Endothelial cell of umbilical vein (primary cell): ENCODE data around the gene NQO1. TPM values are rescaled to one million over a fixed set of nuclear protein-coding genes. Genes with fewer than 3 reads are reported as not detected.

ENCODE experiments used
- BruUV-seq: library from RNA; stranded (reverse); fragments of 400-500 nt; replicated peaks from 2 replicates; lab custom pipeline; 2021; lab: Mats Ljungman, UMichigan
- CTCF ChIA-PET: fragments of 300-600, 350-600 bp; sonication (Branson Sonifier 250); formaldehyde crosslinking; loops from one replicate; lab custom pipeline; 2021; ENCODE audit warnings: antibody characterized with exemption, inconsistent platforms; lab: Charles Lee
- POLR2A ChIA-PET: fragments of 300-600, 350-600 bp; sonication (Branson Sonifier 250); formaldehyde crosslinking; loops from one replicate; lab custom pipeline; 2021; ENCODE audit warnings: antibody characterized with exemption, inconsistent platforms; lab: Charles Lee
- DNase-seq: peaks from one replicate; pipeline ENCODE4 v3.0.0-alpha.2; 2011; ENCODE audit warnings: low read depth, low spot score
- FAIRE-seq: peaks from 2 replicates; lab custom pipeline; 2011; peaks lifted over from hg19 to GRCh38; lab: Jason Lieb, UNC
- H2AFZ ChIP-seq: 2 replicates; pipeline ENCODE4 v1.6.0; 2012; ENCODE audit warnings: low read depth, low read length, control low read depth, inconsistent platforms
- H3K27ac ChIP-seq: 2 replicates; pipeline ENCODE4 v1.5.1; 2011; ENCODE audit warnings: low read depth, mild to moderate bottlenecking, control low read depth, low read length, moderate library complexity; ENCODE audit not compliant: insufficient read depth
- H3K27me3 ChIP-seq, 2 experiments: 2 replicates each; pipeline versions ENCODE4 v1.6.0 to v1.6.1; 2011; ENCODE audit warnings: low read length in 2 of 2, mixed read lengths in 1 of 2; ENCODE audit not compliant: control insufficient read depth in 2 of 2, insufficient read depth in 2 of 2
- H3K36me3 ChIP-seq, 2 experiments: 2 replicates in 1 of 2; 3 replicates in 1 of 2; pipeline ENCODE4 v1.5.1; 2011; ENCODE audit warnings: low read length in 2 of 2, mild to moderate bottlenecking in 1 of 2, moderate library complexity in 1 of 2; ENCODE audit not compliant: control insufficient read depth in 2 of 2, insufficient read depth in 2 of 2; ENCODE audit errors: extremely low read depth in 1 of 2
- H3K4me1 ChIP-seq: 3 replicates; pipeline ENCODE4 v1.5.1; 2011; ENCODE audit warnings: mild to moderate bottlenecking, low read length; ENCODE audit not compliant: control insufficient read depth, insufficient read depth; ENCODE audit errors: extremely low read depth
- H3K4me2 ChIP-seq: 2 replicates; pipeline ENCODE4 v1.6.1; 2011; ENCODE audit warnings: low read length, control low read depth, mixed read lengths; ENCODE audit not compliant: insufficient read depth
- H3K4me3 ChIP-seq, 3 experiments: fragments of 200-600 bp in 1 of 3; sonication (generic), shearing (Covaris generic) in 1 of 3; replicated peaks in 1 of 3; 2 replicates each; pipeline ENCODE4 v1.5.1; 2011 to 2016; ENCODE audit warnings: control low read depth in 3 of 3, low read length in 3 of 3, mild to moderate bottlenecking in 2 of 3, inconsistent platforms in 1 of 3, low read depth in 1 of 3, moderate library complexity in 1 of 3; ENCODE audit not compliant: insufficient read depth in 1 of 3
- H3K79me2 ChIP-seq: 2 replicates; pipeline ENCODE4 v1.6.0; 2012; ENCODE audit warnings: low read length, inconsistent platforms; ENCODE audit not compliant: control insufficient read depth, insufficient read depth
- H3K9ac ChIP-seq: replicated peaks from 2 replicates; pipeline ENCODE3; 2011; ENCODE audit warnings: low read length, control low read depth; ENCODE audit not compliant: insufficient read depth; ENCODE audit errors: extremely low read depth
- H3K9me1 ChIP-seq: replicated peaks from 3 replicates; pipeline ENCODE4 v1.6.0; 2011; ENCODE audit warnings: mild to moderate bottlenecking, low read length; ENCODE audit not compliant: control insufficient read depth, insufficient read depth; ENCODE audit errors: extremely low read depth
- H3K9me3 ChIP-seq: replicated peaks from 2 replicates; pipeline ENCODE4 v1.5.1; 2012; ENCODE audit warnings: low read length, inconsistent platforms; ENCODE audit not compliant: control insufficient read depth, insufficient read depth
- H4K20me1 ChIP-seq: replicated peaks from 2 replicates; pipeline ENCODE3; 2011; ENCODE audit warnings: mild to moderate bottlenecking, low read length; ENCODE audit not compliant: control insufficient read depth, insufficient read depth; ENCODE audit errors: extremely low read depth
- EZH2 ChIP-seq: IDR thresholded peaks from 2 replicates; pipeline ENCODE4 v1.6.1; 2012; ENCODE audit warnings: borderline replicate concordance, low read depth, mild to moderate bottlenecking, moderate library complexity, low read length, inconsistent platforms; ENCODE audit not compliant: severe bottlenecking
- FOS ChIP-seq: IDR thresholded peaks from 2 replicates; pipeline ENCODE4 v1.6.1; 2011; ENCODE audit warnings: mild to moderate bottlenecking, low read length, moderate library complexity, borderline replicate concordance; ENCODE audit not compliant: insufficient read depth
- GATA2 ChIP-seq: IDR thresholded peaks from 2 replicates; pipeline ENCODE4 v1.7.0; 2011; ENCODE audit warnings: low read depth, mild to moderate bottlenecking, moderate library complexity, mixed read lengths, low read length; ENCODE audit not compliant: insufficient read length, insufficient read depth
- JUN ChIP-seq: IDR thresholded peaks from 2 replicates; pipeline ENCODE4 v1.6.1; 2011; ENCODE audit warnings: borderline replicate concordance, low read depth; ENCODE audit not compliant: insufficient read length, insufficient read depth
- MYC ChIP-seq: IDR thresholded peaks from one replicate; pipeline ENCODE4 v1.6.1; 2011; ENCODE audit warnings: mild to moderate bottlenecking, low read depth, low read length
- POLR2A ChIP-seq: IDR thresholded peaks from 2 replicates; pipeline ENCODE4 v1.6.1; 2012; ENCODE audit warnings: low read depth, mild to moderate bottlenecking, control low read depth, low read length
- POLR2AphosphoS5 ChIP-seq: IDR thresholded peaks from 2 replicates; pipeline ENCODE4 v1.6.1; 2012; ENCODE audit warnings: low read depth, mild to moderate bottlenecking, control low read depth, low read length, moderate library complexity; ENCODE audit not compliant: insufficient read depth
- dilution Hi-C: fragments of 300-500 bp; cut with MboI; formaldehyde crosslinking; loops from one replicate; pipeline ENCODE4 v1.15.0; 2019; ENCODE audit warnings: low sequenced_read_pairs; ENCODE audit not compliant: extremely low pct_ligation_motif_present
- intact Hi-C: fragments of 100-400 bp; cut with micrococcal nuclease; formaldehyde crosslinking; loops from one replicate; pipeline ENCODE4 v1.10.0; 2022
- polyA plus RNA-seq, 4 experiments: library from polyadenylated mRNA; depleted of rRNA in 3 of 4; stranded (reverse) in 3 of 4; unstranded in 1 of 4; fragments of >200 nt; gene quantifications; 2 replicates each; pipeline versions ENCODE4 v1.2.1 to v1.2.3, GENCODE V29; 2011 to 2012; ENCODE audit warnings: missing spikeins in 1 of 4
- total RNA-seq: library from RNA; stranded (reverse); gene quantifications from 2 replicates; pipeline ENCODE4 v1.2.3, GENCODE V29; 2021
- TF ChIP-seq, protein P1 (sequence below), 2 donors: IDR thresholded peaks; 1 replicate in 1 of 2; 2 replicates in 1 of 2; pipeline ENCODE4 v1.5.1; 2011; ENCODE audit warnings: low read length in 2 of 2, mild to moderate bottlenecking in 2 of 2, moderate library complexity in 2 of 2, control low read depth in 1 of 2, inconsistent platforms in 1 of 2, low read depth in 1 of 2; ENCODE audit not compliant: insufficient read depth in 1 of 2; ENCODE audit errors: extremely low read depth in 1 of 2
- TF ChIP-seq, protein P2 (sequence below): IDR thresholded peaks from 2 replicates; pipeline ENCODE4 v1.6.1; 2011; ENCODE audit not compliant: insufficient read depth, insufficient read length

Gene NQO1
- total and polyA plus RNA-seq, 2 donors (not counting 3 experiments of a cell fraction or from before 2014, with no cell fraction given), result 257 to 345 TPM

GRCh38 chr16:69775563-69775962 lies 49.2 kb upstream of the NQO1 start:
- Histone ChIP-seq H3K79me2 (peaks cover 6% of the 10 kb centered on the region), H3K27me3 (no peaks in the 10 kb centered on the region), H3K9me3 (no peaks in the 10 kb centered on the region), H3K4me1 (peaks cover 4% of the 10 kb centered on the region), H4K20me1 (no peaks in the 10 kb centered on the region), H2AFZ (no peak overlapping the region), H3K36me3 (no peaks in the 10 kb centered on the region), H3K4me2 (no peak overlapping the region), H3K27ac (no peak overlapping the region), H3K9me1 (no peaks in the 10 kb centered on the region), H3K9ac (no peak overlapping the region), H3K4me3 (no peak overlapping the region)
- CTCF ChIA-PET, result interaction anchor here (1.2 kb wide), 1 partner anchor 13 kb away, joined by 3 read pairs; the partner anchor contains the start of gene WWP2
- intact Hi-C loops, result no loop called here
- no peak for DNase-seq
- TF ChIP-seq MYC (no peak), POLR2A (no peak), EZH2 (no peak), JUN (no peak), POLR2AphosphoS5 (no peak), GATA2 (no peak), FOS (no peak)
- TF ChIP-seq, protein P1, sequence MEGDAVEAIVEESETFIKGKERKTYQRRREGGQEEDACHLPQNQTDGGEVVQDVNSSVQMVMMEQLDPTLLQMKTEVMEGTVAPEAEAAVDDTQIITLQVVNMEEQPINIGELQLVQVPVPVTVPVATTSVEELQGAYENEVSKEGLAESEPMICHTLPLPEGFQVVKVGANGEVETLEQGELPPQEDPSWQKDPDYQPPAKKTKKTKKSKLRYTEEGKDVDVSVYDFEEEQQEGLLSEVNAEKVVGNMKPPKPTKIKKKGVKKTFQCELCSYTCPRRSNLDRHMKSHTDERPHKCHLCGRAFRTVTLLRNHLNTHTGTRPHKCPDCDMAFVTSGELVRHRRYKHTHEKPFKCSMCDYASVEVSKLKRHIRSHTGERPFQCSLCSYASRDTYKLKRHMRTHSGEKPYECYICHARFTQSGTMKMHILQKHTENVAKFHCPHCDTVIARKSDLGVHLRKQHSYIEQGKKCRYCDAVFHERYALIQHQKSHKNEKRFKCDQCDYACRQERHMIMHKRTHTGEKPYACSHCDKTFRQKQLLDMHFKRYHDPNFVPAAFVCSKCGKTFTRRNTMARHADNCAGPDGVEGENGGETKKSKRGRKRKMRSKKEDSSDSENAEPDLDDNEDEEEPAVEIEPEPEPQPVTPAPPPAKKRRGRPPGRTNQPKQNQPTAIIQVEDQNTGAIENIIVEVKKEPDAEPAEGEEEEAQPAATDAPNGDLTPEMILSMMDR (IDR thresholded peaks at IDR 0.05; ENCODE audit: extremely low read depth in 1 of 2, insufficient read depth in 1 of 2, low read depth in 1 of 2, low read length in 2 of 2), result no peak
- TF ChIP-seq, protein P2, sequence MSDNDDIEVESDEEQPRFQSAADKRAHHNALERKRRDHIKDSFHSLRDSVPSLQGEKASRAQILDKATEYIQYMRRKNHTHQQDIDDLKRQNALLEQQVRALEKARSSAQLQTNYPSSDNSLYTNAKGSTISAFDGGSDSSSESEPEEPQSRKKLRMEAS, result no peak
- no TSS peak for BruUV-seq
- no peak for FAIRE-seq
- dilution Hi-C loops, result no loop called here
- POLR2A ChIA-PET, result no interaction called here
